Kasumi-1 (cell line): ENCODE data around the gene AP5B1.

Source experiments
- DNase-seq, 2 experiments: peaks; one replicate each; lab custom pipeline; 2025; lab: John Stamatoyannopoulos, UW

Gene AP5B1, protein sequence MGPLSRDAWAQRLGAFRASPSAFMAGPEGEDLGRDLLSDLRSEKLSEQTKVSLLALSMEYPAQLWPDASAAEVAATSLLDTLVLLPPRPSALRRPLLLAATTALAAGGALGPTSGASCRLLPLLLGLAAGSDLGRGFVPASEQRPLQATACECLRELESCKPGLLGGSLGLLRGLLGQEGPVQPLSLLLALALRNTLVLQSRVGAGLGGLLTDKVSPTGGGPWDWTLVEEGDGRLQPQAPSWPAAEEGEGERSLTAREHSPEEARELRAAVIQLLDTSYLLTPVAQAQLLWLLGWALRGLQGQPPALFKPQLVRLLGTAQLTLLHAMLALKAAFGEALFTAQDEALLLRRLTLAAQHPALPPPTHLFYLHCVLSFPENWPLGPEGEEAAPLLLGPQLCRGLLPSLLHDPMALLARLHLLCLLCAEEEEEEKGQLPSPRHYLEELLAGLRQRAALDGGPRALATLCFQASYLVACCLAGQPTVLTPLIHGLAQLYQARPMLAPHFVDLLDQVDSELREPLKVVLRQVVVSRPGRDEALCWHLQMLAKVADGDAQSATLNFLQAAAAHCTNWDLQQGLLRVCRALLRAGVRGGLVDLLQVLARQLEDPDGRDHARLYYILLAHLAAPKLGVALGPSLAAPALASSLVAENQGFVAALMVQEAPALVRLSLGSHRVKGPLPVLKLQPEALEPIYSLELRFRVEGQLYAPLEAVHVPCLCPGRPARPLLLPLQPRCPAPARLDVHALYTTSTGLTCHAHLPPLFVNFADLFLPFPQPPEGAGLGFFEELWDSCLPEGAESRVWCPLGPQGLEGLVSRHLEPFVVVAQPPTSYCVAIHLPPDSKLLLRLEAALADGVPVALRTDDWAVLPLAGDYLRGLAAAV

DNA sequence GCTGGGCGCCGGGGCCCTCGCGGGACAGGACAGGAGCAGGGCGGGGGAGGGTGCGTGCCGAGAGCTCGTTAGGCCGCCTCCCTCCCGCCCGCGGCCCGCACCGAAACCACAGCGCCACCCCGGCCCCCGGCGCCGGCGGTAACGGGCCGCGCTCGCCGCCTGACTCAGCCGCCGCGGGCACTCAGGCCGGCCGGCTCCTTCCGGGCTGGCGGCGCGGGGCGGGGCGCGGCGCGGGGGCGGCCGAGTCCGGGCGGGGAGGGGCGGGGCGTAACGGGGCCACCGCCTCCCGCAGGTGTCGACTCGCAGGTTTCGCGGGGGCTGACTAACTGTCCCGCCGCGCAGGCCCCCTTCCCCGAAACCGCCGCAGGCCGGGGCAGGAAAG, at the start of gene AP5B1:
TSS of gene AP5B1 (minus strand) at position 207 of the 382 bp plus-strand sequence. CDS start 385 bp downstream, outside the sequence.
- DNase-seq: no peak

GRCh38 chr11:65829459-65829858, 48.7 kb upstream of the AP5B1 start:
- DNase-seq: no peak

DNA sequence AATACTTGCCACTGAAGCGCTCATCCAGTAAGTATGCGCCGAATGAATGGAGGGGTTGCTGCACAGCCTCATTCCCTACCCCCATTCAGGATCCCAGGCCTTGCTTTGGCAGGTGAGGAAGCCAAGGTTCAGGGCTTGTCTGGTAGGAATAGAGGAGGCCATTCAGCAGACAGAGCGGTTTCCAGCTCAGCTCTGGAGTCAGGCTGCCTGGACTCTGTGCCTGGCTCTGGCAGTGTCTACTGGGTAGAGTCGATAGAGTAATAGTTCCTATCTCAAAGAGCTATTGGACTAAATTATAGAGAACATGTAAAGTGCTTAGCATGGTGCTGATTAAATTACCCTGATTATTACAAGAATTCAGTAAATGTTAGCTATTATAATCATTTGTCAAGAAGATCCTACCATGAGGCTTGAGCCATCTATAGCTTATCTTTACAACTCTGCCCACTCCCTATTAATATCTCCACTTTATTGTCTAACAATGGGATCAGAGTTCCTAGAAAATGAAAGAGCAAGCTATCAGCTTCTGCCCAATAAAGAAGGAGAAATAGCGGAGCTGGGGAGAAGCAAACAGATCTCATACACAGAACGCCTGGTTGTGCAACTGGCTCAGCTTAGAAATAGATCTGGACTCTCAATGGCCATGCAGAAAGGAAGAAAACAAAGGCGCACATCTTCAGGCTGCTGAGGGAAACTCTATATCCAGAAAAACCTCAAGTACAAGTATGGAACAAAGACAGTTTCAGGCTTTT, 46.4 kb upstream of the AP5B1 start:
- no peak for DNase-seq

- DNase-seq: no peak
Measured at GRCh38 chr11:65822776-65823528, 42.2 kb upstream of the AP5B1 start.

DNA sequence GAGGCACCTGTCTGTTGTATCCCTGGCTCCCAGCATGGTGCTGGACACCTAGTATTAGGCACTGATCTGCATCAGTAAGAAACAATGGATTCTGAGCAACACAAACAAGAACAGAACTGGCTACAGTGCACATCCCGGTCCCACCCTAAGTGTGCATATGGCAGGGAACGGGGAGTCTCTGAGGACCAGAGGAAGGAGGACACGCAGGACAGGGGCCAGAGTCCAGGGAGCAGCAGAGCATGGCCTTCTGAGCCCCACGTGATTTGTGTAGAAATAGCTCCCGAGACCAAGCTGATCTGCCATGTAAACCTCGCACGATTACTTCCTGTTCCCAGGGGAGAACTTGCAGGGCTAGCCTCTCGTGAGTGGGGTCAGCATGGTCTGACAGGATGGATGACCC, 40.3 kb upstream of the AP5B1 start:
- DNase-seq: no peak

DNA sequence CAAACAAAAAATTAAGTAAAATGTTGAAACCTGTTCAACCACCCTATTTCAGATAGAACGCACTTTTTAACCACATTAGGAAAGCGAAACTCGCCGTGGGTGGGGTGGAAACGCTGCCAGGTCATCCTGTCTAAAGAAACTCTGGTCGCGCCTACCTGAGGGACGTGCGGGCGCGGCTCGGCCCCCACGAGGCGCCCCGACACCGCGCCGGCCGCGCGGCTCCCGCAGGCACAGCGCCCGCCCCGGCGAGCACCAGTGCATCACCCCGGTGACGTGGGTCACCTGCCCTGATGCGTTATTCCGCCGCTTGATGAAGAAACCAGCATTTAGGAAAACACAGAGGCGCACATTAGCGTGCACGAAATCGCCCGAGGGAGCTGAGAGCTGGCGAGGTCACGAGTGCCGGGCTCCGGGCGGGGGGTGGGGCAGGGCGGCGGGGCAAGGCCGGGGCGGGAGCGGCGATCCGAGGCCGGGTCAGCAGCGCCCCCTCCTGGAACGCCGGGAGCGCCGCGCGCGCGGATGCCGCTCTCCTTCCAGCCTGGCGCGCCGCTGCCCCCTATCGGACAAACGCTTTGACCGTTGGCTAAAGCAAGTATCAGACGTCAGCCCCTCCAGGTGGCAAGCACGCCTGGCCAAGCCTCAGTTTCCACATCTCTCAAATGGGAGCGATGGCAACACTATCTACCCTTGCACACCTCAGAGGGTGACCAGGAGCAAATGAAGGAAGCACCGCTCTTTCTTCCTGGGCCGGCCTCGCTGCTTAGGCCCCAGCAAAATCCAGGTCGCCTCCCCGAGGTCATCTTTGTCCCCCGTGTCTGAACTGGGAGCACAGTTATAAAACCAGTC, 37.3 kb upstream of the AP5B1 start:
- DNase-seq: peak; percentile 76 to 84

GRCh38 chr11:65817312-65817834, 36.6 kb upstream of the AP5B1 start:
- DNase-seq: no peak

DNA sequence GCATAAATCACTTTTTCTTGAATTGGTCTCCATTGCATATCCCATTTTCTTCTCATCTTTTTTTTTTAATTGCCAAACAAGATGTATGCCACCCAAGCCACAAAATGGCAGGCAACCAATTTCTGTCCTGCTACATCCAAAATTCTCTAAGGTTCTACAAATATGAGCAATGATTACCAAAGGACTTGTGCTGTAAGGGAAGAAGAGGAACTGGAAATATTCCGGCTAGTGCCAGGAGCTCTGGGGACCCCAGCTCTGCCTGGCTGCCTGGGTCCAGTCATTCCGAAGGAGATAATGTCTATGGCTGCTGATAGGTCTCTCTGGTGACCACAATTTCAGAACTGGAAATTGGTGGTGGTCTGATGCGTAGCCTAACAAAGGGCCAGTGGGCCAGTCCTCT, 35.9 kb upstream of the AP5B1 start:
- DNase-seq: no peak

GRCh38 chr11:65814986-65815565, 34.3 kb upstream of the AP5B1 start:
- DNase-seq: no peak

GRCh38 chr11:65814131-65814985, 33.6 kb upstream of the AP5B1 start:
- DNase-seq: no peak

GRCh38 chr11:65811764-65812475, 31.1 kb upstream of the AP5B1 start:
- no peak for DNase-seq

GRCh38 chr11:65810046-65810868, 29.5 kb upstream of the AP5B1 start:
- no peak for DNase-seq

- no peak for DNase-seq
Measured at GRCh38 chr11:65809496-65809895, 28.7 kb upstream of the AP5B1 start.

GRCh38 chr11:65808744-65809341, 28.1 kb upstream of the AP5B1 start:
- no peak for DNase-seq

- DNase-seq: no peak
Measured at GRCh38 chr11:65806979-65807378, 26.2 kb upstream of the AP5B1 start.

DNA sequence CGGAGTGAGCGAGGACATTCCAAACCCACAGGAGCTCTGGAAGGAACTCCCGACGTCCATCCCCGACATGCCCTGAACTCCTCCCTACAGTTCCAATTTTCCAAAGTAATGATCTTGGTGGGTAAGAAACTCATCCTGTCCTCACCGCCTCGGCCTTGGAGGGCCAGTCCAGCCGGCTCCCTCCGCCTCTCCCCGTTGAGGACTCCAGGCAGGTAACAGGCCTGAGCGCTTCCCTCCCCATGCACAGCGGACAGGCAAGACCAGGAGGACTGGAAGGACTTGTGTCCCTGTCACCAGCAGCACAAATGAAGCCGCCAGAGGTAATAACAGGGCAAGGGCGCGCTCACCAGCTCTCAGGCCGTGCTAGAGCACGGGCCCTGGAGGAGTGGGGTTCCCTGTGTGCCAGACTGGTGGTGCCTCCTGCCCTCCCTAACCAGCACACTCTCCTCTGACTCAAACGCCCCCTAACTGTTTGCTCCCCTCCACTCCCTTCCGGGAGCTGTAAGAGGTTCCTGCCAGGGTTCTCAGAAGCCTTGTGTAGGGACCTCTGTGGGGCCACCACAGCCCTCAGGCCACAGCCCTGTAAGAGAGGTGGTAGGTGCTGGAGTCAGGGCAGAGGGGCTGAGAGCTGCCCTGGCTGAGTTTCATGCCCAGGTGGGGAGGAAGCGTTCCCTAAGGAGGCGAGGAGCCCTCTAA, 23.2 kb upstream of the AP5B1 start:
- DNase-seq: no peak
